SU-DHL-6 (cell line): ENCODE measurements around the gene LAD1.

ENCODE experiments used
- H2AFZ ChIP-seq: fragments of 200-600 bp; sonication (generic); 2 replicates; pipeline ENCODE4 v1.6.1; 2014; ENCODE audit warnings: low read depth, mild to moderate bottlenecking, moderate library complexity, mixed read lengths, antibody characterized with exemption, low read length; ENCODE audit not compliant: severe bottlenecking
- H3F3A ChIP-seq: fragments of 200-600 bp; shearing (Covaris generic); 2 replicates; pipeline ENCODE4 v1.6.0; 2016; ENCODE audit warnings: antibody characterized with exemption, mild to moderate bottlenecking; ENCODE audit not compliant: insufficient read depth
- H3K27ac ChIP-seq: fragments of 200-600 bp; sonication (generic); 2 replicates; pipeline ENCODE4 v1.5.1; 2016; ENCODE audit warnings: low read depth, mild to moderate bottlenecking, low read length, moderate library complexity, mixed read lengths
- H3K27me3 ChIP-seq: fragments of 200-600 bp; sonication (generic), shearing (Covaris generic); 2 replicates; pipeline ENCODE4 v1.6.0; 2014; ENCODE audit warnings: mild to moderate bottlenecking, low read length
- H3K36me3 ChIP-seq: fragments of 200-600 bp; sonication (generic); 2 replicates; pipeline ENCODE4 v1.6.1; 2014; ENCODE audit warnings: mild to moderate bottlenecking, low read length, mixed read lengths
- H3K4me2 ChIP-seq: fragments of 300-600, 200-600 bp; shearing (Covaris generic), sonication (generic); 2 replicates; pipeline ENCODE4 v1.6.0; 2014; ENCODE audit warnings: low read length, low read depth, mild to moderate bottlenecking; ENCODE audit not compliant: poor library complexity, severe bottlenecking
- H3K4me3 ChIP-seq: fragments of 200-600 bp; sonication (generic); 2 replicates; pipeline ENCODE4 v1.5.1; 2014; ENCODE audit warnings: antibody characterized with exemption, low read length, mild to moderate bottlenecking, mixed read lengths; ENCODE audit not compliant: insufficient read depth, poor library complexity, severe bottlenecking
- H3K79me2 ChIP-seq: fragments of 200-600 bp; sonication (generic); 2 replicates; pipeline ENCODE4 v1.6.1; 2014; ENCODE audit warnings: mild to moderate bottlenecking, low read length, moderate library complexity; ENCODE audit not compliant: insufficient read depth
- H3K9ac ChIP-seq: fragments of 200-600 bp; sonication (generic); 2 replicates; pipeline ENCODE4 v1.7.0; 2014; ENCODE audit warnings: mild to moderate bottlenecking, low read length
- H3K9me2 ChIP-seq: fragments of 200-600 bp; sonication (generic); replicated peaks from 2 replicates; pipeline ENCODE4 v1.6.1; 2014; ENCODE audit warnings: low read length; ENCODE audit not compliant: insufficient read depth
- H3K9me3 ChIP-seq: fragments of 200-600 bp; sonication (generic); 2 replicates; pipeline ENCODE4 v1.6.1; 2014; ENCODE audit warnings: low read length, mixed read lengths; ENCODE audit not compliant: insufficient read depth
- H4K20me1 ChIP-seq: fragments of 200-600 bp; sonication (generic); 2 replicates; pipeline ENCODE4 v1.6.1; 2014; ENCODE audit warnings: low read depth, mild to moderate bottlenecking, antibody characterized with exemption, low read length, moderate library complexity, mixed read lengths
- EZH2phosphoT487 ChIP-seq: fragments of 200-600 bp; sonication (generic), shearing (Covaris generic); conservative IDR thresholded peaks from 2 replicates; pipeline ENCODE4 v1.6.1; 2018; ENCODE audit warnings: mild to moderate bottlenecking, antibody characterized with exemption, low read length, moderate library complexity, mixed read lengths
- TF ChIP-seq, protein P1 (sequence below): fragments of 200-600 bp; sonication (generic); IDR thresholded peaks from one replicate; pipeline ENCODE4 v1.5.1; 2017; ENCODE audit warnings: antibody characterized with exemption, mild to moderate bottlenecking, low read length, moderate library complexity; ENCODE audit not compliant: insufficient read depth, poor library complexity, severe bottlenecking

The LAD1 gene

DNA sequence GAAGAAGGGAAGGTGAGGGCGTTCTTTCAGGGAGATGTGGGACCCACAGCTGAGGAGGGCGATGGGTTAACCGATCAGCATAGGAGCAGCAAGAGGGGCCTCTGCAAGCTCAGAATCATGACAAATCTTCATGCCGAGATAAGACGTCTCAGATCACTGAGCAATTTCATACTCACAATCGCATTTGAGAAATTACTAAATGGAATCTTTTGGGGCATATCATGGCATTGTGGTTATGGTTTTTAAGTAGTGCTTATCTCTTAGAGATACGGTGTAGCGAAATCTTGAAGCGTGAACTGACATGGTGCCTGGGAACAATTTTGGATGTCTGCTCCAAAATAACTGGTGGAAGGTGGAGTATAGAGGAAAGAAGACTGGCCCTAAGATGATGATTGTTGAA lies 27.8 kb downstream of the LAD1 start:
- H2AFZ ChIP-seq, result no peak overlapping the region
- no peaks in the 10 kb centered on the region for H4K20me1 ChIP-seq
- H3K4me2 ChIP-seq, result no peak overlapping the region
- H3K36me3 ChIP-seq, result no peaks in the 10 kb centered on the region
- no peaks in the 10 kb centered on the region for H3F3A ChIP-seq
- H3K9me3 ChIP-seq, result no peaks in the 10 kb centered on the region
- H3K27me3 ChIP-seq, result no peaks in the 10 kb centered on the region
- H3K27ac ChIP-seq, result no peak overlapping the region
- no peak overlapping the region for H3K4me3 ChIP-seq
- H3K9ac ChIP-seq, result no peak overlapping the region
- H3K9me2 ChIP-seq, result no peaks in the 10 kb centered on the region
- TF ChIP-seq, protein P1, sequence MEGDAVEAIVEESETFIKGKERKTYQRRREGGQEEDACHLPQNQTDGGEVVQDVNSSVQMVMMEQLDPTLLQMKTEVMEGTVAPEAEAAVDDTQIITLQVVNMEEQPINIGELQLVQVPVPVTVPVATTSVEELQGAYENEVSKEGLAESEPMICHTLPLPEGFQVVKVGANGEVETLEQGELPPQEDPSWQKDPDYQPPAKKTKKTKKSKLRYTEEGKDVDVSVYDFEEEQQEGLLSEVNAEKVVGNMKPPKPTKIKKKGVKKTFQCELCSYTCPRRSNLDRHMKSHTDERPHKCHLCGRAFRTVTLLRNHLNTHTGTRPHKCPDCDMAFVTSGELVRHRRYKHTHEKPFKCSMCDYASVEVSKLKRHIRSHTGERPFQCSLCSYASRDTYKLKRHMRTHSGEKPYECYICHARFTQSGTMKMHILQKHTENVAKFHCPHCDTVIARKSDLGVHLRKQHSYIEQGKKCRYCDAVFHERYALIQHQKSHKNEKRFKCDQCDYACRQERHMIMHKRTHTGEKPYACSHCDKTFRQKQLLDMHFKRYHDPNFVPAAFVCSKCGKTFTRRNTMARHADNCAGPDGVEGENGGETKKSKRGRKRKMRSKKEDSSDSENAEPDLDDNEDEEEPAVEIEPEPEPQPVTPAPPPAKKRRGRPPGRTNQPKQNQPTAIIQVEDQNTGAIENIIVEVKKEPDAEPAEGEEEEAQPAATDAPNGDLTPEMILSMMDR, result no peak
- TF ChIP-seq EZH2phosphoT487, result no peak
- no peaks in the 10 kb centered on the region for H3K79me2 ChIP-seq

- no peak for TF ChIP-seq EZH2phosphoT487
- TF ChIP-seq, protein P1, result no peak
- H3K27me3 ChIP-seq, result no peaks in the 10 kb centered on the region
- H3K27ac ChIP-seq, result no peak overlapping the region
- no peaks in the 10 kb centered on the region for H3K36me3 ChIP-seq
- no peaks in the 10 kb centered on the region for H4K20me1 ChIP-seq
- H3K9me3 ChIP-seq, result no peaks in the 10 kb centered on the region
- H3K4me2 ChIP-seq, result no peak overlapping the region
- H2AFZ ChIP-seq, result no peak overlapping the region
- no peak overlapping the region for H3K4me3 ChIP-seq
- H3K9ac ChIP-seq, result no peak overlapping the region
- H3K9me2 ChIP-seq, result no peaks in the 10 kb centered on the region
- no peaks in the 10 kb centered on the region for H3K79me2 ChIP-seq
- no peaks in the 10 kb centered on the region for H3F3A ChIP-seq
Measured at GRCh38 chr1:201370500-201370899, 28.6 kb downstream of the LAD1 start.

DNA sequence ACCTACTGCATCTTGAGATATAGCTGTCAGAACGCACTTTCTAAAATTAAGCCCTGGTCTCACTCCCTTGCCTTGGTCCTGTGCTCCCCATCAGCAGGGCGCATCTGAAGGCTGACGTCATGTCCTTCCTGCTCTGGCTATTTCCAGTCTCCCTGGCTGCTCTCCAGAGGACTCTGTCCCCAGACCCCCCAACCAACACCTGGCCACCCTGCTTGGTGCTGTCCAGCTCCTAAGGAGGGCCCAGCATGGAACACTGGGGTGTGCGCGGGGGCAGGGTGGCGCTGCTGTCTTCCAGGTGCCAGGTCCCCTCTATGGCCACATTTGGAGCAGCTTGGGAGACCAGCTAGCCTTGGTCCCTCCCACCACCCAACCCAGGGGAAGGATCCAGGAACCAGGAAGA lies 29.9 kb downstream of the LAD1 start:
- Histone ChIP-seq H3F3A (no peaks in the 10 kb centered on the region), H3K4me2 (no peak overlapping the region), H2AFZ (no peak overlapping the region), H3K79me2 (no peaks in the 10 kb centered on the region), H3K9ac (no peak overlapping the region), H3K9me3 (no peaks in the 10 kb centered on the region), H4K20me1 (no peaks in the 10 kb centered on the region), H3K9me2 (no peaks in the 10 kb centered on the region), H3K27ac (no peak overlapping the region), H3K27me3 (no peaks in the 10 kb centered on the region), H3K4me3 (no peak overlapping the region), H3K36me3 (no peaks in the 10 kb centered on the region)
- no peak for TF ChIP-seq EZH2phosphoT487
- TF ChIP-seq, protein P1, result no peak

DNA sequence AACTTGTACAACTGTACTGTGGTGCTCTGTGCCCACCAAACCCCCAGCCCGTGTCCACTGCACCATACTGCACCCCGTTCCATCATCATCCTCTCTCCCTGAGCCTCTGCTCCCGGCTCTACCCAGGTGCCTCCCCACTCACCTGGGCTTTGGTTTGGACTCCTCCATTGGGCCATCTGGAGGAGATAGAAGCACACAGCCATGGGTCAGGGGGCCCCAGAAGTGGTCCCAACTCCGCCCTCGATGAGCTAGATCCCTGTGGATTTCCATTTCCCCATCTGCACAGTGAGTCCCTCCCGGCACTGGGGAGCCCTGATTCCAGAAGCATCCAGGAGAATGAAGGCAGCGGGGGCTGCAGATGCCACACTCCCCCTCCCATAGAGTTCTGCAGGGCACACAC lies 32.4 kb downstream of the LAD1 start:
- H3K27me3 ChIP-seq, result no peaks in the 10 kb centered on the region
- H3K9me3 ChIP-seq, result no peaks in the 10 kb centered on the region
- H3K79me2 ChIP-seq, result no peaks in the 10 kb centered on the region
- H3K27ac ChIP-seq, result no peak overlapping the region
- no peaks in the 10 kb centered on the region for H3K36me3 ChIP-seq
- no peaks in the 10 kb centered on the region for H3F3A ChIP-seq
- no peaks in the 10 kb centered on the region for H3K9me2 ChIP-seq
- H4K20me1 ChIP-seq, result no peaks in the 10 kb centered on the region
- H3K4me3 ChIP-seq, result no peak overlapping the region
- TF ChIP-seq, protein P1, result no peak
- TF ChIP-seq EZH2phosphoT487, result no peak
- no peak overlapping the region for H3K4me2 ChIP-seq
- H2AFZ ChIP-seq, result no peak overlapping the region
- no peak overlapping the region for H3K9ac ChIP-seq
